GM10266 (cell line): ENCODE data around the gene RILPL2.
"Not testable (repeated sequence)": the region's sequence is repeated elsewhere in the genome, so short reads cannot be mapped to it uniquely, and the experiment has no call there.

Source experiments
- DNase-seq: peaks from one replicate; pipeline ENCODE4 v3.0.0; 2012; ENCODE audit errors: extremely low spot score
- CTCF ChIP-seq: IDR thresholded peaks from 2 replicates; pipeline ENCODE4 v1.5.1; 2012; ENCODE audit warnings: mild to moderate bottlenecking, low read depth; ENCODE audit not compliant: control insufficient read depth, insufficient read depth; ENCODE audit errors: missing control alignments

Gene RILPL2

GRCh38 chr12:123379391-123379790, 57.1 kb downstream of the RILPL2 start:
- no peak for TF ChIP-seq CTCF
- no peak for DNase-seq

- not testable (repeated sequence) for DNase-seq
These were observed 64.1 kb downstream of the RILPL2 start for GRCh38 chr12:123372415-123372814.

- not testable (repeated sequence) for DNase-seq
These were observed 64.7 kb downstream of the RILPL2 start for GRCh38 chr12:123371667-123372368.

GRCh38 chr12:123369229-123369628, 67.3 kb downstream of the RILPL2 start:
- no peak for DNase-seq
- TF ChIP-seq CTCF: no peak

- not testable (repeated sequence) for DNase-seq
These were observed 68.1 kb downstream of the RILPL2 start for GRCh38 chr12:123368431-123368830.

GRCh38 chr12:123367511-123367910, 69.0 kb downstream of the RILPL2 start:
- no peak for DNase-seq
- no peak for TF ChIP-seq CTCF
